22Rv1 (cell line): ENCODE measurements around the gene RBPJL.

ENCODE experiments used
- ZFX ChIP-seq: fragments of 450-650 bp; IDR thresholded peaks from 2 replicates; pipeline ENCODE4 v1.6.1; 2017; ENCODE audit warnings: antibody characterized with exemption, borderline replicate concordance
- TF ChIP-seq, protein P1 (sequence below): fragments of 450-650 bp; IDR thresholded peaks from 2 replicates; pipeline ENCODE4 v1.5.1; 2017; ENCODE audit warnings: mild to moderate bottlenecking

GRCh38 chr20:45318386-45318939 lies 11.8 kb downstream of the RBPJL start:
- TF ChIP-seq, protein P1, sequence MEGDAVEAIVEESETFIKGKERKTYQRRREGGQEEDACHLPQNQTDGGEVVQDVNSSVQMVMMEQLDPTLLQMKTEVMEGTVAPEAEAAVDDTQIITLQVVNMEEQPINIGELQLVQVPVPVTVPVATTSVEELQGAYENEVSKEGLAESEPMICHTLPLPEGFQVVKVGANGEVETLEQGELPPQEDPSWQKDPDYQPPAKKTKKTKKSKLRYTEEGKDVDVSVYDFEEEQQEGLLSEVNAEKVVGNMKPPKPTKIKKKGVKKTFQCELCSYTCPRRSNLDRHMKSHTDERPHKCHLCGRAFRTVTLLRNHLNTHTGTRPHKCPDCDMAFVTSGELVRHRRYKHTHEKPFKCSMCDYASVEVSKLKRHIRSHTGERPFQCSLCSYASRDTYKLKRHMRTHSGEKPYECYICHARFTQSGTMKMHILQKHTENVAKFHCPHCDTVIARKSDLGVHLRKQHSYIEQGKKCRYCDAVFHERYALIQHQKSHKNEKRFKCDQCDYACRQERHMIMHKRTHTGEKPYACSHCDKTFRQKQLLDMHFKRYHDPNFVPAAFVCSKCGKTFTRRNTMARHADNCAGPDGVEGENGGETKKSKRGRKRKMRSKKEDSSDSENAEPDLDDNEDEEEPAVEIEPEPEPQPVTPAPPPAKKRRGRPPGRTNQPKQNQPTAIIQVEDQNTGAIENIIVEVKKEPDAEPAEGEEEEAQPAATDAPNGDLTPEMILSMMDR, result no peak
- TF ChIP-seq ZFX, result no peak
